Subcutaneous adipose tissue (tissue), 4 donors: ENCODE data around the gene PLD1. TPM values are rescaled to one million over a fixed set of nuclear protein-coding genes. Genes with fewer than 3 reads are reported as not detected.

Experiments
- total RNA-seq, 4 donors: library from RNA; depleted of rRNA; stranded (reverse); fragments of >200 nt; gene quantifications; one replicate each; pipeline ENCODE4 v1.1.0, GENCODE V29; 2016
- TF ChIP-seq, protein P1 (sequence below): fragments of 450-650 bp; IDR thresholded peaks from one replicate; pipeline ENCODE4 v1.5.1; 2016; ENCODE audit warnings: low read depth, mild to moderate bottlenecking, control low read depth, antibody characterized with exemption, moderate library complexity

The PLD1 gene
- total RNA-seq, 4 donors from 2014 or later = 20.5 to 48.2 (median 26.9) TPM

DNA sequence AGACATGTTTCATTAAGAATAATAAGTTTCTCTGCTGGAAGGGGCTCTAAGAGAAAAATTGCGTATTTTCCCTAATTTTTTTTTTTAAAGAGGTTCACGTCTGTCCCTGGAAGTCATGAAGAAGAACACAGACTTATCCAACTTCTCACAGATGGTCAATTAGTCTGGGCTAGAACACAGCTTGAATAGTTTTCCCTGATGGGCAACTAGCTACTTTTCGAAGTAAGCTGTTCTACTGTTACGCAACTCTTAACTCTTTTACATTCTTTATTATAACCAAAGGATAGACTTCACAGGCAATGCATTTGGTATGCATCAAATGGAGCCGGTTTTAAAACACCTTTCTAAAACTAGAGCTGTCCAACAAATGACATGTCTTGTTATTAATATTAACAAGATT, 205.9 kb downstream of the PLD1 start:
- TF ChIP-seq, protein P1, sequence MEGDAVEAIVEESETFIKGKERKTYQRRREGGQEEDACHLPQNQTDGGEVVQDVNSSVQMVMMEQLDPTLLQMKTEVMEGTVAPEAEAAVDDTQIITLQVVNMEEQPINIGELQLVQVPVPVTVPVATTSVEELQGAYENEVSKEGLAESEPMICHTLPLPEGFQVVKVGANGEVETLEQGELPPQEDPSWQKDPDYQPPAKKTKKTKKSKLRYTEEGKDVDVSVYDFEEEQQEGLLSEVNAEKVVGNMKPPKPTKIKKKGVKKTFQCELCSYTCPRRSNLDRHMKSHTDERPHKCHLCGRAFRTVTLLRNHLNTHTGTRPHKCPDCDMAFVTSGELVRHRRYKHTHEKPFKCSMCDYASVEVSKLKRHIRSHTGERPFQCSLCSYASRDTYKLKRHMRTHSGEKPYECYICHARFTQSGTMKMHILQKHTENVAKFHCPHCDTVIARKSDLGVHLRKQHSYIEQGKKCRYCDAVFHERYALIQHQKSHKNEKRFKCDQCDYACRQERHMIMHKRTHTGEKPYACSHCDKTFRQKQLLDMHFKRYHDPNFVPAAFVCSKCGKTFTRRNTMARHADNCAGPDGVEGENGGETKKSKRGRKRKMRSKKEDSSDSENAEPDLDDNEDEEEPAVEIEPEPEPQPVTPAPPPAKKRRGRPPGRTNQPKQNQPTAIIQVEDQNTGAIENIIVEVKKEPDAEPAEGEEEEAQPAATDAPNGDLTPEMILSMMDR = no peak

DNA sequence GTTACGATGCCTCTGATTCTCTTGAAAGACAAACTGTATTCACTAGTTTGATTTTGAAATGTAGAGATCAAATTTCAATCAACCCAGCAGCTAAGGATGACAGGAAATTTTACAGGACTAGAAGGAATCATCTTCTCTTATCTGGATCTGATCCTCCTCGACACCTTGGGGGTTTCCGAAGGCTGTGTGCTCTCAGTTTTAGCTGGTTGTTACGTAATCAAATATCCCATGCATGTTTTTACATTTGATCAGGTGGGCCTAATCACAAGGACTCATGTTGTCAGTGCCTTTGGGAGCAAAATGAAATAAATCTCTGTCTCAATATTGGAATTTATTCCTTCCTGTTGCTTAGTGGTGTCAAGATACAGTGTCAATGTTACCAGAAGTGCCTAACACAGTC, 208.2 kb downstream of the PLD1 start:
- TF ChIP-seq, protein P1 = no peak

DNA sequence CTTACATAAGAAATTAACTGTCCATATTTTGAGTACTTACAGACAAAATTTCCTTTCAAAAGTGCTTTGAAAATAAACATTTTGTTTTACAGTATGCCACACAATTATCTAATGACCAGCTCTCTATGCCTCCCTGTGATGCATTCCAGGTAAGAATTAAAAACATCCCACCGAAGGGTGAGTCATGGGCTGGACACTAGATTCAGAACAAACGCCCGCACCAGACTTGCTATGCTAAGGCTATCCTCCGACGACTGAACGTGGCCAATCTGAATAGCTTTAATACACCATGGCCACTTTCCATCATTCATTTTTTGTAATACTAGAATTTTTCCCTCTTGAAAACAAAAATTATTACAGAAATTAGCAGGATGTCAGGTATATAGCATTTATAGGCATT, 210.3 kb downstream of the PLD1 start:
- TF ChIP-seq, protein P1 = no peak

DNA sequence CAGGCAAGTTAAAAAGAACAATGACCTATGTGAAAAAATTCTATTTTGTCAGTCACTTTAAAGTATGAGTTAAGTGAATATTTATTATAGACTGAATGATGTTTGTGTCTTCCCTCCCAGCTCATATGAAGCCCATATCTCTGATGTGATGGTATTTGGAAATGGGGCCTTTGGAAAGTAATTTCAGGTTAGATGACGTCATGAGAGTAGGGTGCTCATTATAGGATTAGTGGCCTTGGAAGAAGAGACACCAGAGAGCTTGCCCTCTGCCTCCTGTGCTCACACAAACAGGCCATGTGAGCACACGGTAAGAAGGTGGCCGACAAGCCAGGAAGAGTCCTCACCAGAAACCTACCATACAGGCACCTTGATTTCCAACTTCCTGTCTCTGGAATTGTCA, 211.3 kb downstream of the PLD1 start:
- TF ChIP-seq, protein P1 = no peak

DNA sequence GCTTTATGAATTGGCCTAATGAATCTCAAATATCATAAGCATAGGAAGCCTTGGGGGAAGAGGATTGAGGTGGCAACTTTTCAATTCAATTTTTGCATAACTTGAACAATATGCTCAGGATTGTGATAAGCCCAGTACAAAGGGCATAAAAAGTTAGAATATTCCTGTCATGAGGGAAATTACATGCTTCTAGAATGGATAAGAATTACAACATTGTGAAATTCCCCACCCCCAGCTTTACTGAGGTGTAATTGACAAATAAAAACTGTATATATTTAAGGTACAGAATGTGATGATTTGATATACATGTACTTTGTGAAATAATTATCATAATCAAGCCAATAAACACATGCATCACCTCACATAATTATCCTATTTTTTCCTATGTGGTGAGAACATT, 217.5 kb downstream of the PLD1 start:
- TF ChIP-seq, protein P1 = no peak

DNA sequence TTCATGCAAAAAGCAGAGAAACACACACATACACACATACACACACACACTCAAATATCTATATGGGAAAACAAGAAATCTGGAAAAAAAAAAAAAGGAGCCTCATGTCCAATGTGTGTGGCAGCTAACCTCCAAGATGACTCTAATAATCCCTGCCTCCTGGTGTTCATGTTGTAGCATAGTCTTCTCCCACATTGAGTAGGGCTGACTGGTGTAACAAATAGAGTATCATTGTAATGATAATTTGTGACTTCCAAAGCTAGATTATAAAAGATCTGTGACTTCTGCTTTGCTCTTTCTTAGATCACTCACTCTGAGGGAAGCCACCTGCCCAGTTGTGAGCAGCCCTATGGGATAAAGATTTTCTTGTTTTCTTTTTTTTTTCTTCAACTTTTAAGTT, 219.2 kb downstream of the PLD1 start:
- TF ChIP-seq, protein P1 = no peak

DNA sequence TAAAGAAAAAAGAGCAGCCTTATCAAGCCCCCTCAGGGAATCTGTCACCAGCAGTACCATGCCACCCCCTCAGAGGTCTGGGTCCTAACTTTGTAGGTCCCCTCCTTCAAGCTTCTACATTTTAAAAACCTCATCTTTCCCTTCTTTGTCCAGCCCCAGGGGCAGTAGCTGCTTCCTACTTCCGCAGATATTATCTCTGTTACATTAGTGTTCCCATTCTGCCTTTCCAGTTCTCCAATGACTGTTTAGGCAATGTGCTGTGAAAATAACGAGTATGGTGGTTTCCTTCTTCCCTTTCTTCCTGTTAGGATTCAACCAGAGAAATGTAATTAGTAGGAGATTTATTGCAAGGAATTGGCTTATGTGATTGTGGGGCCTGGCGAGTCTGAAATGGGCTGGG, 224.0 kb downstream of the PLD1 start:
- TF ChIP-seq, protein P1 = no peak
